C4-2B (cell line): Measurements from ENCODE around the gene WDSUB1.

ENCODE experiments used
- CTCF ChIP-seq: fragments of 450-650 bp; conservative IDR thresholded peaks from 2 replicates; pipeline ENCODE4 v1.5.1; 2017; ENCODE audit warnings: mild to moderate bottlenecking
- ZFX ChIP-seq: fragments of 450-650 bp; IDR thresholded peaks from 2 replicates; pipeline ENCODE4 v1.6.1; 2017

DNA sequence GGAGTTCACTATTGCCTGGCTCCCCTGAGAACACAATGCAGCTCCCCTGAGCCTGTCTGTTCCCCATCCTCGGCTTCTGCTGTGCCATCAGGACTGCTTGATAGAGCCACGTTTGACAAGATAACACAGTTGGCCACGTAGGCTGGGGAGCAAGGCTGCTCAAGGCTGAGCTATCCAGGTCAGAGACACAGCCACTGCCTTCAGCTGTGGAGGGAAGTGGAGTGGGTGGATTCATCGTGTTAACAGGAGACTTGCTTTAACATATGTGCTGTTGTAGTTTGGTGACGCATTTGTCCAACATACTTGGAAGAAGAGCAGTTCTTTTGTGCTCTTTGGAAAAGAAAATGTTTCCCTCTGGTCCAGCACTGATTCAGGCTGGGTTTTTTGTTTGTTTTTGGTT lies 68.8 kb downstream of the WDSUB1 start:
- TF ChIP-seq CTCF: no peak
- TF ChIP-seq ZFX: no peak
